Upper lobe of left lung (tissue), 6 donors: ENCODE measurements around the gene FH. TPM values are rescaled to one million over a fixed set of nuclear protein-coding genes. Genes with fewer than 3 reads are reported as not detected.
A peak's percentile ranks its signal among the peaks of the same experiment; 100 is the strongest.

Experiments
- ATAC-seq, 2 donors: fragments of 200-7000 bp; cut with Tn5 transposase; one replicate each; pipeline ENCODE4 v1.9.1; 2022; ENCODE audit warnings: mild to moderate bottlenecking in 2 of 2, moderate library complexity in 2 of 2; ENCODE audit not compliant: low FRiP score in 2 of 2
- DNase-seq, 2 donors: peaks; one replicate each; pipeline ENCODE4 v3.0.0-alpha.2; 2019 to 2020
- H3K27ac ChIP-seq, 4 donors: fragments of 200-600 bp; sonication (generic); one replicate each; pipeline ENCODE4 v1.5.1; 2016 to 2019
- H3K27me3 ChIP-seq, 4 donors: fragments of 200-600 bp; sonication (generic); one replicate each; pipeline ENCODE4 v1.5.1; 2017 to 2019
- H3K36me3 ChIP-seq, 4 donors: fragments of 200-600 bp; sonication (generic); one replicate each; pipeline ENCODE4 v1.5.1; 2016 to 2019
- H3K4me1 ChIP-seq, 4 donors: fragments of 200-600 bp; sonication (generic); one replicate each; pipeline ENCODE4 v1.5.1; 2018 to 2019
- H3K4me3 ChIP-seq, 4 donors: fragments of 200-600 bp; sonication (generic); one replicate each; pipeline ENCODE4 v1.5.1; 2017 to 2019; ENCODE audit warnings: mild to moderate bottlenecking in 2 of 4, moderate library complexity in 1 of 4
- H3K9me3 ChIP-seq, 4 donors: fragments of 200-600 bp; sonication (generic); one replicate each; pipeline ENCODE4 v1.5.1; 2018 to 2019
- EP300 ChIP-seq, 4 donors: sonication (generic); formaldehyde crosslinking; IDR thresholded peaks; one replicate each; pipeline ENCODE4 v1.5.1; 2017; ENCODE audit warnings: antibody characterized with exemption in 4 of 4, control low read depth in 2 of 4
- POLR2A ChIP-seq, 4 donors: fragments of 450-650 bp; IDR thresholded peaks; one replicate each; pipeline ENCODE4 v1.5.1; 2016 to 2017; ENCODE audit warnings: antibody characterized with exemption in 4 of 4, mild to moderate bottlenecking in 2 of 4
- POLR2AphosphoS5 ChIP-seq, 2 donors: sonication (generic); formaldehyde crosslinking; IDR thresholded peaks; one replicate each; pipeline ENCODE4 v1.5.1; 2017; ENCODE audit warnings: antibody characterized with exemption in 2 of 2
- WGBS, 2 donors: methylation state at CpG; one replicate each; pipeline ENCODE4 v1.1.5; 2017 to 2018; 5-methylcytosine and 5-hydroxymethylcytosine counted together
- total RNA-seq, 6 donors: library from RNA; depleted of rRNA in 4 of 6; stranded (reverse); fragments of >200 nt in 4 of 6; gene quantifications; one replicate each; pipeline versions ENCODE4 v1.1.0 to v1.2.1, GENCODE V29; 2016 to 2021
- TF ChIP-seq, protein P1 (sequence below), 6 experiments: fragments of 450-650 bp in 4 of 6; fragments of 200-600 bp in 2 of 6; sonication (generic) in 2 of 6; IDR thresholded peaks; one replicate each; pipeline ENCODE4 v1.5.1; 2016 to 2019; ENCODE audit warnings: antibody characterized with exemption in 6 of 6
- donor health status: DM: no; HTN: no; CAD: no; lungs with moderate emphysema.
- donor health status: DM: no; HTN: yes; CAD: no; lungs with severe emphysema.

FH gene
- total RNA-seq = 10 to 100 TPM; 13.0 to 46.7 (median 37.6) TPM

- Histone ChIP-seq H3K27me3 (no peaks in the 10 kb centered on the region), H3K4me3 (peak within 1 kb of the TSS; percentile 62 to 97 (median 78)), H3K4me1 (peaks cover 5 to 15% (median 13%) of the 10 kb centered on the region in 4 donors), H3K36me3 (peaks cover 0 to 11% (median 2%) of the 10 kb centered on the region in 4 donors), H3K9me3 (no peaks in the 10 kb centered on the region), H3K27ac (peak within 1 kb of the TSS; percentile 86 to 91 (median 88))
- ATAC-seq (peak; percentile 99 to 100), DNase-seq (peak; percentile 95 to 97)
- TF ChIP-seq EP300 (IDR thresholded peaks at IDR 0.05) (no peak), POLR2AphosphoS5 (IDR thresholded peaks at IDR 0.05) (peak; percentile 65 to 93), POLR2A (IDR thresholded peaks at IDR 0.05) (peak in 3 of 4 donors; percentile 67 to 90 (median 82))
- 0 to 1% methylated on average over 17 of the region's 70 CpGs for WGBS, 2 donors
Observed at GRCh38 chr1:241519308-241520079, at the start of gene FH. Gene FH (minus strand): TSS chr1:241519755. CDS start chr1:241519722, 33 bp downstream.

- 81 to 90% methylated on average over 3 of the region's 3 CpGs for WGBS, 2 donors
- Histone ChIP-seq H3K4me3 (no peak overlapping the region), H3K4me1 (no peaks in the 10 kb centered on the region), H3K27me3 (no peaks in the 10 kb centered on the region), H3K36me3 (no peaks in the 10 kb centered on the region), H3K27ac (no peak overlapping the region), H3K9me3 (no peaks in the 10 kb centered on the region)
- TF ChIP-seq POLR2AphosphoS5 (IDR thresholded peaks at IDR 0.05) (no peak), POLR2A (IDR thresholded peaks at IDR 0.05) (no peak), EP300 (IDR thresholded peaks at IDR 0.05) (no peak)
- TF ChIP-seq, protein P1, sequence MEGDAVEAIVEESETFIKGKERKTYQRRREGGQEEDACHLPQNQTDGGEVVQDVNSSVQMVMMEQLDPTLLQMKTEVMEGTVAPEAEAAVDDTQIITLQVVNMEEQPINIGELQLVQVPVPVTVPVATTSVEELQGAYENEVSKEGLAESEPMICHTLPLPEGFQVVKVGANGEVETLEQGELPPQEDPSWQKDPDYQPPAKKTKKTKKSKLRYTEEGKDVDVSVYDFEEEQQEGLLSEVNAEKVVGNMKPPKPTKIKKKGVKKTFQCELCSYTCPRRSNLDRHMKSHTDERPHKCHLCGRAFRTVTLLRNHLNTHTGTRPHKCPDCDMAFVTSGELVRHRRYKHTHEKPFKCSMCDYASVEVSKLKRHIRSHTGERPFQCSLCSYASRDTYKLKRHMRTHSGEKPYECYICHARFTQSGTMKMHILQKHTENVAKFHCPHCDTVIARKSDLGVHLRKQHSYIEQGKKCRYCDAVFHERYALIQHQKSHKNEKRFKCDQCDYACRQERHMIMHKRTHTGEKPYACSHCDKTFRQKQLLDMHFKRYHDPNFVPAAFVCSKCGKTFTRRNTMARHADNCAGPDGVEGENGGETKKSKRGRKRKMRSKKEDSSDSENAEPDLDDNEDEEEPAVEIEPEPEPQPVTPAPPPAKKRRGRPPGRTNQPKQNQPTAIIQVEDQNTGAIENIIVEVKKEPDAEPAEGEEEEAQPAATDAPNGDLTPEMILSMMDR (IDR thresholded peaks at IDR 0.05) = no peak
- DNase-seq = no peak
- ATAC-seq = no peak
Observed at GRCh38 chr1:241560849-241561187, 41.3 kb upstream of the FH start.

- Histone ChIP-seq H3K4me3 (no peak overlapping the region), H3K27me3 (no peaks in the 10 kb centered on the region), H3K27ac (no peak overlapping the region), H3K9me3 (no peaks in the 10 kb centered on the region), H3K4me1 (no peaks in the 10 kb centered on the region), H3K36me3 (no peaks in the 10 kb centered on the region)
- WGBS, 2 donors = 63 to 78% methylated on average over 4 of the region's 4 CpGs
- DNase-seq (no peak), ATAC-seq (no peak)
- TF ChIP-seq, protein P1 (IDR thresholded peaks at IDR 0.05) = no peak
- TF ChIP-seq POLR2AphosphoS5 (IDR thresholded peaks at IDR 0.05) = no peak
- TF ChIP-seq EP300 (IDR thresholded peaks at IDR 0.05) = no peak
- TF ChIP-seq POLR2A (IDR thresholded peaks at IDR 0.05) = no peak
Observed at GRCh38 chr1:241560146-241560848, 40.7 kb upstream of the FH start.

- H3K9me3 ChIP-seq = no peaks in the 10 kb centered on the region
- H3K4me1 ChIP-seq = no peaks in the 10 kb centered on the region
- 71 to 73% methylated on average over 5 of the region's 5 CpGs for WGBS, 2 donors
- no peak for DNase-seq
- H3K4me3 ChIP-seq = no peak overlapping the region
- no peaks in the 10 kb centered on the region for H3K27me3 ChIP-seq
- no peaks in the 10 kb centered on the region for H3K36me3 ChIP-seq
- H3K27ac ChIP-seq = no peak overlapping the region
- TF ChIP-seq EP300 (IDR thresholded peaks at IDR 0.05) (no peak), POLR2A (IDR thresholded peaks at IDR 0.05) (no peak), POLR2AphosphoS5 (IDR thresholded peaks at IDR 0.05) (no peak)
- TF ChIP-seq, protein P1 (IDR thresholded peaks at IDR 0.05) = no peak
- ATAC-seq = no peak
Observed at GRCh38 chr1:241557551-241558193, 38.1 kb upstream of the FH start.

- H3K36me3 ChIP-seq = no peaks in the 10 kb centered on the region
- H3K4me1 ChIP-seq = no peaks in the 10 kb centered on the region
- TF ChIP-seq POLR2AphosphoS5 (IDR thresholded peaks at IDR 0.05) = no peak
- TF ChIP-seq POLR2A (IDR thresholded peaks at IDR 0.05) = no peak
- TF ChIP-seq EP300 (IDR thresholded peaks at IDR 0.05) = no peak
- TF ChIP-seq, protein P1 (IDR thresholded peaks at IDR 0.05) = no peak
- no peaks in the 10 kb centered on the region for H3K9me3 ChIP-seq
- WGBS, 2 donors = 86 to 87% methylated on average over 5 of the region's 5 CpGs
- DNase-seq (no peak), ATAC-seq (no peak)
- H3K27ac ChIP-seq = no peak overlapping the region
- H3K4me3 ChIP-seq = no peak overlapping the region
- H3K27me3 ChIP-seq = no peaks in the 10 kb centered on the region
Observed at GRCh38 chr1:241557031-241557430, 37.5 kb upstream of the FH start.
